Measurements from ENCODE around the gene GADL1.

DNA sequence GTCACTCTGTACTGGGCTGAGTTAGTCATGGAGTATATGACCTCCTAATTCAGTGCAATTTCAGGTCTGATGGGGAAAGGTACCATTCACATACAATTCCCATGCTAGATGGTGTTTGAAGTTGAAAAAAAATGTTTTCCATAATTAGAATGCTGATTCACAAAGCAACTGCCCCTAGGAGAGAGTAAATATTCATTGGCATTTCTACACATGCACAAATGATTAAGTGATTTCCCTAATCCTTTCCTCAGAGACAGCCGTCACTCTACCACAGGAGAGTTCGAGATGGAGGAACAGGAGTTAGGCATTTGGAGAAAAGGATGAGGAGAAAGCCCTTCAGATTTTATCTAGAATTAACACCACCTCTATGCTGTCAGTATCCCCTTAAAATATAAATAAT, 32.5 kb downstream of the GADL1 start:
- TF ChIP-seq POLR2A (IDR thresholded peaks at IDR 0.05; ENCODE audit: low read depth, low read length) (no peak), POLR2AphosphoS5 (IDR thresholded peaks at IDR 0.05; ENCODE audit: low read depth, low read length) (no peak), TAF1 (IDR thresholded peaks at IDR 0.05; ENCODE audit: low read depth, low read length) (no peak), SPI1 (IDR thresholded peaks at IDR 0.05; ENCODE audit: low read depth, low read length) (no peak), POU2F2 (IDR thresholded peaks at IDR 0.05; ENCODE audit: low read depth, low read length) (no peak), PAX5 (IDR thresholded peaks at IDR 0.05; ENCODE audit: insufficient read depth, low read length, severe bottlenecking) (no peak)

All from GM12891 (cell line).